HG03565 (cell line): ENCODE data around the gene IRF8.
"Not testable (repeated sequence)": the region's sequence is repeated elsewhere in the genome, so short reads cannot be mapped to it uniquely, and the experiment has no call there.

Experiments used
- ATAC-seq: cut with Tn5 transposase; IDR thresholded peaks from one replicate; pipeline ENCODE4 v1.9.1; 2021; ENCODE audit warnings: mild to moderate bottlenecking, moderate library complexity; ENCODE audit not compliant: unreplicated experiment

IRF8 gene, protein sequence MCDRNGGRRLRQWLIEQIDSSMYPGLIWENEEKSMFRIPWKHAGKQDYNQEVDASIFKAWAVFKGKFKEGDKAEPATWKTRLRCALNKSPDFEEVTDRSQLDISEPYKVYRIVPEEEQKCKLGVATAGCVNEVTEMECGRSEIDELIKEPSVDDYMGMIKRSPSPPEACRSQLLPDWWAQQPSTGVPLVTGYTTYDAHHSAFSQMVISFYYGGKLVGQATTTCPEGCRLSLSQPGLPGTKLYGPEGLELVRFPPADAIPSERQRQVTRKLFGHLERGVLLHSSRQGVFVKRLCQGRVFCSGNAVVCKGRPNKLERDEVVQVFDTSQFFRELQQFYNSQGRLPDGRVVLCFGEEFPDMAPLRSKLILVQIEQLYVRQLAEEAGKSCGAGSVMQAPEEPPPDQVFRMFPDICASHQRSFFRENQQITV

DNA sequence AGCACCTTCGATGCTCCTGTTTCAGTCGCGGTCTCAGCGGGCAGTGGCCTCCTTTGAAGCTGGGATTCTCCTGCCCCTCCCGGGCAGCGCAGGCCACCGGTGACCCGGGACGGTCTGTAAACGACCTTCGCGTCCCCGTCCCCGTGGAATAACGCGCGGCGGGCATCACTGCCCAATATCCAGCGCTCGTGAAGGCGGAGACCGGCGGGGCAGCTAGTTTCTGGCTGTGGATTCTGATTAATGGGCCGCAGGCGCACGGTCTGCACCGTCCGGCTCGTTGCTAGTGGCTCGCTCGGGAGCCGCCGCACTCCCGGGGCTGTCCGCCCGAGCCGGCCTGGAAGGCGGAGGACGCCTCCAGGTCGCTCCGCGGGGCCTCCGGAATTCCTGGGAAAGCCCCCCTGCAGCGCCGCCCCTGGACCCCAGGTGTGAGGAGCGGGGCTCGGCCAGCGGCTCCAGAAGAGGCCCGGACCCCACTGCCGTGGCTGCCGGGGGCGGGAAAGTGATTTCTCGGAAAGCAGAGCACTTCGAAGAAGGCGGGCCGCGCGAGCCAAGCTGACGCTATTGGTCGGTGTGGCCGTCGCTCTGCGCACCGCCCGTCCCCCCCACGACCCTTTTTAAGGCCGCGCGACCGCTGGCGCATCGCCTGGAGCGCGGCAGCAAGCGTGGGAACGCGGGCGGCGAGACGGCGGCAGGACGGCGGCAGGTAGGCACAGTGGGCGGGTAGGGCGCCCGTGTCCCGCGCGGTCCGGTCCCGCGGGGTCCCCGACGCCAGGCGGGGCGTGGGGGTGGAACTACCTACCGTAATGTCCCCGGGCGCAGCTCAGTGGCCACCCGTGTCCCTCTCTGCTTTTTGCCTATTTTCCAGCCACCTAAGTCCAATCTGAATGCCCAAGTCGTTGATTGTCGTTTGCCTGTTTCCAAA lies at the start of gene IRF8:
Gene IRF8 (plus strand): TSS at position 642 of the 922 bp plus-strand sequence. CDS start 3,854 bp downstream, outside the sequence.
- peak; percentile 32 for ATAC-seq

DNA sequence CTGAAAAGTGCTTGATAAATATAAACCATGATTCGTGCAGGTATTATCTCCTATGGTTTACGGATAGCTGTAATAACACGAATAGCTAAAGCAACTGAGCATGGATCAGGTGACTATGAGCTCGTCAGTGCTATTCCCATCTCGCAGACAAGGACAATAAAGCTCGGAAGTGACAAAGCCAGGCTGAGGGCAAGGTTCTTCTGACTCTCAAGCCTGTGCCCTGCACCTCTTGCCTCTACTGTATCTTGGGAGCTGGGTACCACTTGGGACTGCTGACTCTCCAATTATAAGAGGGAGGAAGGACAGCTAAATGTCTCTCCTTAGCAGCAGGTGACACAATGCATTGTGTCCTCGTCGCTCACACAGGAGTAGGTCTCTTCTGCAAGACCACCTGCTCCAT lies 49.6 kb upstream of the IRF8 start:
- ATAC-seq, result no peak

DNA sequence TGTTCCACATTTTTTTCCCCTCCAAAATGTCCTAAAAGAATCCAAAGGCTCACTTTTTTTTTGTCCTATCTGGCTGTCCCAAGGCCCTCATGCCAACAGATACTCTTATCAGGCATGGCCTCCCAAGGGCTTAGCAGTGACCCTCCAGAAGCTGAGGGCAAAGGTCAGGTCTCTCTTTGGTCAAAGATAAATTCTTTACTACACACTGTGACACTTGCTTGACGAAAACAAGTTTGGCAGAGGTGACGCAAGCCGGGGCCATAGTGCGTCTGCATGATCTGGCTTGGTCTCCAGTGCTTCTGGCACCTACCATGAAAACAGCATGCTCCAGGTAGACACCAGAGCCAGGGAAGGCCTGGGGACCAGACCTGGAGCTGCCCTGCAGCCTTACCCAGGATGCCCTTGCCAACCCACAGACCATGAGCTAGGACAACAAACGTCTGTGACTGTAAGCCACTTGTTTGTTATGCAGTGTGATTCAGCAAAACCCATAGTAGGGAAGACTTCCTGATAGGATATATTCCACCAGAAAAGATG lies 48.5 kb upstream of the IRF8 start:
- ATAC-seq, result no peak

DNA sequence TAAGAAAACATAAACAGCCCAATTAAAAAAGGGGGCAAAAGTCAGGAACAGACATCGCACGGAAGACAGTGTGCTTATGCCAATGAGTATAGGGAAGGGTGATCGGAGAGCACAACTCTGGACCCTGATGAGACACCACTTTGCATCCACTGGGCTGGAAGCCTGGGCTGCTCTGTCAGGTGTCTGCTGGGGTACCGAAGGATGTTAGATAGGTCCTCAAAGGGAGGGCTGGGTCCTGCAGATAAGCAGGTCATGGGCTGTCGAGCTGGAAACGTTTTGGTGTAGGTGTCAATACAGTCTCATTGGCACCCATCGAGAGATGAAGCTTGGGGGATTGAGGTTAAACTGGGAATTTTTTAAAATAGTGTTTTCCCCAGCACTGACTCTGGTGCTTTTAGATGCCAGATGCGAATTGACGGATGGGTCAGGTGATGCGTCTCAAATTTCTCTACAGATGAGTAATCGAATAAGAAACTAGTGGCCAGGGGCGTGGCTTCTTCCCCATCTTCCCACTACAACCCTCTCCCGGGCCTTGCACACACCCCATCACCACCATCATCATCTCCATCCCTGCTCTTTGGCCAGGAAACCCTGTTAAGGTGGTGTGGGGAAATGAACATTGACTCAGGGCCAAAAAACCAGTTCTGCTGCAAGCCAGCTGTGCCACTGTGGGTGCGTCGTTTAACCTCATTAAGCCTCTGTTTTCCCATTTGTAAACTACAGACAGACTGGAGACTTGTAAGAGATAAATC lies 47.8 kb upstream of the IRF8 start:
- no peak for ATAC-seq

DNA sequence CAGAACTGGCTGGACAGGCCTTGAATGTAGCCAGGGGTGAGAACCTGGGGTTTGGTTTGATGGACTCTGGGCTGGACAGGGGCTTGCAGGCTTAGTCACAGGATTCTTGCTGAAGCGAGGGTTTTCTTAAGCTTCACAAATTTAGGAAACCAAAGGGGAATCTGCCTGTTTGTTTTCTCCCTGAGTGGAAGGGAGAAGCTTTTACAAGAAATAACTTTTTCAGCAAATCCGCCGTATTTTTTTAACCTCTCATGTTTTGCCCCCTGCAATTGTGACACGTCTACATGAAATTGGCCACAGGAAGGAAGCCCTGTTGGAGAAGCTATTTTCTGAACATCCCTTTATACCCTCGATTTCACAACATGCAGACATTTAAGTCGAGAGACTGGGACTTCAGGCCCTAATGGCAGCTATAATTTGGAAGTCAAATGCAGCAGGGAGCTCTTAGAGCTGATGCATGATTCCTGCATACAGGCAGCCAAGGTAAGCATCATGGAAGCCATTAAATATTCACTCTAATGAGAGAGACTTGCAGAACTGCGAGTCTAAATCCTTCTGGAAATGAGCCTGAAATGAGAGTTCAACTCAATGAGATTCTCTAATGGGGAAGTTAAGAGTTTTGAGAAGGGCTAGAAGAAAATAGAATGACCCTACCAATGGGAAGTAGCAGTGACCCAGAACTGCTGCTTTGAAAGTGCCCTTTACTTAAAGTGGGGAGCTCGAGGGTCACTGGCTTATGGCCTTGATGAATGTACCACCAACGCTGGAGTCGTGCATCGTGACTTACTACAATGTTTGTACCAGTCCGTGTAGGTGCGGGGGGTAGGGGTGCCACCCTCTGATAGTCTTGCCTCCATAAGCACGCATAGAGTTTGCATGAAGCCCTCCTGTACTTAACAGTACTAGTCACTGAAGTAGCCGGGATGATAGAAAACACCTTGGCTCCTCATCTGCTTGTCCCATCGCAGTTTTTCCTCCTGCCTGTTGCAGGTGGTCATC lies 45.1 kb upstream of the IRF8 start:
- ATAC-seq, result no peak

DNA sequence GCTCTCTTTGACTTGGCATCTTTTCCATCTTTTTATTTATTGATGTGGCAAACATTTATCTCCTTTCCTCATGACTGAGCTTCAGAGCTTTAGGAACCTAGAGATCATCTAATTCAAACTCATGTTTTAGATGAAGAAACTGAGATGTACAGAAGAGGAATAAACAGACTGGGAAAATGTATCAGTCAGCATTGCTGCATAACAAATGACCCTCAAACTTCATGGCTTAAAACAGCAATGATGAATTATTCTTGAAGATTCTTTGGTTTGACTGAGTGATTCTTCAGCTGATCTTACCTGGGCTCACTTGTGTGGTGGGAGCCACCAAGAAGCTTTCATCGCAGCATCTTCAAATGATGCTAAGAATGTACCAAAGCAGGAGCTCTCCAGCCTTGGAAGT lies 44.0 kb upstream of the IRF8 start:
- ATAC-seq, result no peak

DNA sequence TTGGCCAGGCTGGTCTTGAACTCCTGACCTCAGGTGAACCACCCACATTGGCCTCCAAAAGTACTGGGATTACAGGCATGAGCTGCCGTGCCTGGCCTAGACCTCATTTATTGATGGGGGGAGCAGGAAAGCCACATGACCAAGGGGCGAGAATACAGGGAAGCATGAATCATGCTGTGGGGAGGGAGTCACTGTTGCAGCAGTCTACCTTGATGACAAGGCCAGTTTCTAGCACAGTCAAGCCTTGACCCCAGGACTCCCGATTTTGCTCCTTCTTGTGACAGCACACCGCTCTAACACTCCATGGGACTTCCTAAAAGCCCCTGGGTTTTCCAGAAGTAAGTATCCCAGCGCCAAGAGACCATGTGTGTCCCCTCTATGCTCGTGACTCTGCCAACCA lies 42.9 kb upstream of the IRF8 start:
- no peak for ATAC-seq

DNA sequence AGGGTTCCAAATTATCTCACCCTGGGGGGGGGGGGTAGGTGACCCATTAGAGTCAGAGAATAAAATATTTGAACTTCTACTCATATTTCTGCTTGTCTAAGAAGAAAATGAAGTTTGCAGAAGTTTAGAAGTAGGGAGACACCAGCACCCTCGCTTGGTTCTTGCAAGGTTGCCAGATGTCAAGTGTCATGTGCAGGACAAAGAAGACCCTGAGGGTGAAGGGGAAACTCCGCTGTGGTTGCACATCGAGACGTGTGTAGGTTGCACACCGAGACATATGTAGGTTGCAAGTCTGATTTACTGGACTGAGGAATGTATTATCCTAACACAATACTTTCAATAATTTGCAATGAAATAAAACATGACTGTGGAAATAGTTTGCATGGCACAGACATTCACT lies 42.4 kb upstream of the IRF8 start:
- no peak for ATAC-seq

DNA sequence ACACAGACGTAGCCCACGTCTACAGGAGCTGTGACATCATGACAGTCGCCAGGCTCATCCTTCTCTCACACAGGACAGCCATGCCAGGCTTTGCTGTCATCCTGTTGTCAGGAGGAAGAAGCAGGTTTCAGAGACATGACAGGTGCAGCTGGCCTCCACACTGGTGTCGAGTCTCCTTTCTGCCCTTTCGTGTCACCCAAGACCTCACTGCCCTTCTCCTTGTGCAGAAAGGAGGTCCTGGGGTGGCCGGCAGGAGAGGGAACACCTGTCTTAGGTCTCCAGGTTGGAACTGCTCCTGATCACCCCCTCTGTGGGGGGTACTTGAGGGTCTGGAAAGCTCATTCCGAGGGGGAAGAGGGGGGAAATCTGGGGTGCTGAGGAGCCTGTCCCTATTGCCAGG lies 41.6 kb upstream of the IRF8 start:
- ATAC-seq, result no peak

DNA sequence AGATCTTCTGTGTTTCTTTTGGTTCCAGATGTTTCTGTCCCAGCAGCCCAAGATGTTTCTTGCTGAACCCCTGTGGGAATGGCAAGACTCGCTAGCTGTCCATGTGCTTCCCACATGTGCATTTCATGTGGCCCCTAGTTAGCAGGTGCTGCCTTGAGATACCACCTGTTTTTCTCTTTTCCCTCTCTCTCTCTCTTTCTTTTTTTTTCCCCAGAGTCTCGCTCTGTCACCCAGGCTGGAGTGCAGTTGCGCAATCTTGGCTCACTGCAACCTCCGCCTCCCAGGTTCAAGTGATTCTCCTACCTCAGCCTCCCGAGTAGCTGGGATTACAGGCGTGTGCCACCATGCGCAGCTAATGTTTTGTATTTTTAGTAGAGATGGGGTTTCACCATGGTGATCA lies 40.4 kb upstream of the IRF8 start:
- ATAC-seq, result not testable (repeated sequence)

DNA sequence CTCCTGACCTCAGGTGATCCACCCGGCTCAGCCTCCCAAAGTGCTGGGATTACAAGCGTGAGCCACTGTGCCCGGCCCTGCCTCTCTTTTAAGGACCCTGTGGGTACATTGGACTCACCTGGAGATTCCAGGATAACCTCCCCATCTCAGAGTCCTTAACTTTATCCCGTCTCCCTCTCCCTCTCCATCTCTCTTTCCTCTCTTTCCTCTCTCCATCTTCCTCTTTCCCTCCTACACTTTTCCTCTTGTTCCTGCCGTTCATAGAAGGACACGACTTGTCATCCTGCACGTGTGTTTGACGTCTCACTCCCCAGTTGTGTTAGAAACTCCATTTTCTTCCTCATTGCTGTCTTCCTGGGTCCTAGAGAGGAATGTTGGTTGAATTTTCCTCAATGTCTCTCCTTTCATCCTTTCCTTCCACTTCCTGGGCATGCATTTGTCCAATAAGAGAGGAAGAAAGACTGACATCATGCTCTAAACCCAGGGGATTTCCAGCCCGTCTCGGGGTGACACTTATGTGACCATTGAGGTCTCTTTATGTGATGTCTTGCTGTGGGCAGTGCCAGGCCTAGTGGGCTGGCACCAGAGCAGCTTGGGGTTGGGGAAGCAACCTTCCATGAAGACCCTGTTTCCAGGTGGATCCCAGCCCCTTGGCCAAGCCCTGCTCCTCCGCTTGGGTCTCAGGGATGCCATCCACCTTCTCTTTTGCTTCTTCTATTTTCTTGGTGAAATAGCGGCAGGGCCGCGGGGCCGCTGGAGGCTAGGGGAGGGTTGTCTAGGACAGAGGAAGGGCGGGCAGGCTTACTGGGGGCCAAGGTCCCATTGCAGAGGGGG lies 39.8 kb upstream of the IRF8 start:
- ATAC-seq, result no peak

DNA sequence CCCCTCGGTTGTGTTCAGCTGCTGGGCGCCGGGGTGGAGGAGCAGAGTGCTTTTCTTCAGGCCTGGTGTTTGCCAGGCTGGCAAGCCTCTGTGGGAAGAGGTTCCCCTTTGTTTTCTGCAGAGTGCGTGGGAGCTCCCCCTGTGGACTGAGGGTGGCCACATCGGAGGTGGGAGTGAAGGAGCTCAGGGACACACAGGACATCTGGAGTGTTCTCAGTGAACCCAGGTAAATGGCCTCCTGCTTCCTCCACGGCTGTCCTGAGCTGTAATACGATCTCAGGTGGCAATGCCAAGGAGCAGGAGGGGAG lies 39.2 kb upstream of the IRF8 start:
- ATAC-seq, result no peak

DNA sequence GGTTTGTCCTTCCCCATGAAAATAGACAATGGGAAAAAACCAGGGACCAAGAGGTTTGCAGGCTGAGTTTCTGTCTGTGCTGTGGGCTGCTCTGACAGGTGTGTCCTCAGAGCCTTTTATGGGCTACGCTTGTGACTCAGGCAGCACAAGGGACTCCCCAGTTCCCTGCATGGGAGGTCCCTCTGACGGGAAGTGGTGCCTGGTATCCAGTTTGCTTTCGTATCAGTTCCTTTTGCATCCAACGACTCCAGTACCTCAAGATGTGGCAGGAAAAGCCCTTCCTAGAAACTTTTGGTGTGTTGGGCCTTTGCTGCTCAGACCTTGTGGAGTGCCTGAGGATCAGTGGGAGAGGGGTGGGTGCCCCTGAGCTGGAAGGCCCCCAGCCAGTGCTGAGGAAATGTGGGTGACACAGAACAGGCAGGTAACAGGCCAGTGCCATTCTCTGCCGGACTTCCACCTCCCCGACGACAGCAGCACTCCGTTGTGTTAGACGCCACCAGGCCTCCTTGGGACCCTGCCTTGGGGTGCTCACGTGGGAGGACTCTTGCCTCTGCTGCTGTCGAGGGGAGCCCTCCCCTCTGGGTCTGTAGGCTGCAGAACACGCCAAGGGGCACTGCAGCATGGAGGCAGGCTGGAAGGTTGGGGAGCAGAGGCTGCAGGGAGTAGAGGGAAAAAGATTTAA lies 38.4 kb upstream of the IRF8 start:
- ATAC-seq, result no peak

DNA sequence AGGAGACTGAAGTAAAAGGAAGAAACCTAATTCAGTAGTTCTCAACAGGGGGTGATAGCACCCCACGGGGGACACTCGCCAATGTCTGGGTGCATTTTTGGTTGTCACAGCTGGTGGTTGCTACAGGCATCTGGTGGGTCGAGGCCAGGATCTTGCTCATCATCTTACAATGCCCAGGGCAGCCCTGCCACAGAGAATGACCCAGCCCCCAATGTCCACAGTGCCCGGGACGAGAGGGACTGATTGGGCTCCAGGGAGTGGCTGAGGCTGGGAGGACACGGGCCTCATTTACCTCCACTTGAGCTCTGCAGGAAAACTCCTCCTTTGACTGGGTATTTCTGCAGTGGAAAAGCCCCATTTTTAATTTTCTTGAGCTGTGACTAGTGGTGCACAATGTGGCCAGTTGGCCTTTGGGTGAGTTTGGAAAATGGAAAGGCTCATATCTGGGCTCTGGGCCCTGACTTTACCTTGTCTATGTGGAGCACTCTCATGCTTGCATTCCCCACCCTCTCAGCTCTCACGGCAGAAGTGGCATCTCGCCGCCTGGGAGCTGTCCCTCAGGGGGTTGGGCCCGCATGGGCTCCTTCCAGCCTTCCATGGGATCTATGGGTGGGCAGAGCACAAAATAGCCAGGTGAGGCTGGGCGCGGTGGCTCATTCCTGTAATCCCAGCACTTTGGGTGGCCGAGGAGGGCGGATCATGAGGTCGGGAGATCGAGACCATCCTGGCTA lies 37.7 kb upstream of the IRF8 start:
- no peak for ATAC-seq

DNA sequence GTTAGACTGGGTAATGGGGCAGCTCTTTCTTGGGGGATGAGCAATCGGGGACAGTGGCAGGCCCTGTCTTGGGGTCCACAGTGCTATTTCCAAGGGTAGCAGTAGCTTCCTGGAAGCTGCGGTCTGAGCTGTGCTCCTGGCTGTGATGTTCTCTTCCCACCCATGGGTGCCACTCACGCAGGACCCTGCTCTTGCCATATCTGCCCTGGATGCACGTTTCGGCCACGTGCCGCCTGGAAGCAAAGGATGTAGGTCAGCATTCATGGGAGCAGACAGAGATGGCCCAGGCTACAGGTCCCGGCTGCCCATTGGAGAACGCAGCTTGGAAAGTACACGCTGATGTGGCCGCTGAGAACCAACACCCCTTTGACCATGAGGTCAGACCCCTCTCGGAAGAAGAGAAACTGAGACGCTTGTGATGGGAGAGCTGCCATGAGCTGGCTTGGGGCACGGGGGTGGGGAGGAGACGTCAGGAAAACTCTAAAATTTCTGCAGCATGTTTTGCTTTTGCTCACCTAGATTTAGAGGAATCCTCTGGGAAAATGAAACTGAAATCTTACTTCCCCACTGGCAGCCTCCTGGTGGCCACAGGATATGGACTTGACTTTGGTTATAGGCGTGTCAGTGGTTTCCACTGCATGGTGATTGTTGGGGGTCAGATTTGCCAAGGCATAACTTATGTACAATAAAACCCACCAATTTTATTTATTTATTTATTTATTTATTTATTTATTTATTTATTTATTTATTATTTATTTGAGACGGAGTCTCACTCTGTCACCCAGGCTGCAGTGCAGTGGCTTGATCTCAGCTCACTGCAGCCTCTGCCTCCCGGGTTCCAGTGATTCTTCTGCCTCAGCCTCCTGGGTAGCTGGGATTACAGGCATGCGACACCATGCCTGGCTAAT lies 36.2 kb upstream of the IRF8 start:
- ATAC-seq, result no peak

DNA sequence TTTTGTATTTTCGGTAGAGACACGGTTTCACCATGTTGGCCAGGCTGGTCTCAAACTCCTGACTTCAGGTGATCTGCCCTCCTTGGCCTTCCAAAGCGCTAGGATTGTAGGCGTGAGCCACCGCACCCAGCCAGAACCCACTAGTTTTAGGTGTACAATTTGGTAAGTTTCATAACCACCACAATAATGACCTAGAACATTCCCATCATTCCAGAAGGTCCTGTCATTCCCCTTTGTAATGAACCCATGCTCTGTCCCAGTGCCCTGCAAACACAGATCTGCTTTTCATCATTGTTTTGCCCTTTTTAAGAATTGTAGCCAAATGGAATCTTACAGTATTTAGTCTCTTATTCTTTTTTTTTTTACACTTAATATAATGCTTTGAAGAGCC lies 35.6 kb upstream of the IRF8 start:
- ATAC-seq, result no peak

DNA sequence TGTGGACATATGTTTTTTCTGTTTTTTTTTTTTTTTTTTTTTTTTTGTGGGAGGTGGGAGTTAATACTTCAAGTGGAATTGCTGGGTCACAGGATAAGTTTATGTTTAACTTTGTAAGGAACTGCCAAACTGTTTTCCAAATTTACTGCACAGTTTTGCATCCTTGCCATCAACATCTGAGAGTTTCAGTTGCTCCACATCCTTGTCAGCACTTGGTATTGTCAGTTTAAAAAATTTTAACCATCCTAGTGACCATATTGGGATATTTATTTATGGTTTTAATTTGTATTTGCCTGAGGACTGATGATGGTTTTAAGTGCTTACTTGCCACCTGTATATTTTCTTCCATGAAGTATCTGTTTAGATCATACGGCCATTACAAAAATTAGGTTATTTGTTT lies 34.0 kb upstream of the IRF8 start:
- no peak for ATAC-seq
